SH-SY5Y (cell line): ENCODE results near the gene NFIL3.

Experiments used
- GATA2 ChIP-seq: IDR thresholded peaks from 2 replicates; pipeline ENCODE4 v1.6.1; 2011; ENCODE audit warnings: mild to moderate bottlenecking, low read depth, low read length
- GATA3 ChIP-seq: IDR thresholded peaks from 2 replicates; pipeline ENCODE4 v1.6.1; 2011; ENCODE audit warnings: low read depth, mild to moderate bottlenecking, low read length, moderate library complexity

GRCh38 chr9:91360551-91361290 is 62.9 kb downstream of the NFIL3 start:
- TF ChIP-seq GATA2 = no peak
- no peak for TF ChIP-seq GATA3
